HG02763 (cell line): ENCODE data around the gene FCHSD2.
"Not testable (repeated sequence)": the region's sequence is repeated elsewhere in the genome, so short reads cannot be mapped to it uniquely, and the experiment has no call there.

Source experiments
- ATAC-seq: cut with Tn5 transposase; IDR thresholded peaks from one replicate; pipeline ENCODE4 v1.9.1; 2021; ENCODE audit warnings: mild to moderate bottlenecking, moderate library complexity; ENCODE audit not compliant: unreplicated experiment

Gene FCHSD2

DNA sequence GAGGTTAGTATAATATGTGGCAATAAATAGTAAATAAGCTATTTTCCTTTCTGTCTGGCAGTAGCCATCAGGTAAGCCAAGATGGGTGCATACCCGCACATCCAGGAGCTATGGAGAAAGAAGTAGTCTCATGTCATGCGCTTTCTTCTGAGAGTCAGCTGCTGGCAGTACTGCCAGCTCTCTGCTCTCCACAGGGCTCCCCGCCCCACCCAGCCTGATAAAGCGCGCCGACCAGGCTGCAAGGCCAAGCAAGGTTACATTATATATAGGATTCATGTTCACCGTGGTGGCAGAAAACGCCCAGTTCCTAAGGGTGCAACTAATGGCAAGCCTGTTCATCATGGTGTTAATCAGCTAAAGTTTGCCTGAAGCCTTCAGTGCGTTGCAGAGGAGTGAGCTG is 201.7 kb downstream of the FCHSD2 start:
- ATAC-seq: no peak

- no peak for ATAC-seq
Measured at GRCh38 chr11:72939031-72939430, 203.1 kb downstream of the FCHSD2 start.

DNA sequence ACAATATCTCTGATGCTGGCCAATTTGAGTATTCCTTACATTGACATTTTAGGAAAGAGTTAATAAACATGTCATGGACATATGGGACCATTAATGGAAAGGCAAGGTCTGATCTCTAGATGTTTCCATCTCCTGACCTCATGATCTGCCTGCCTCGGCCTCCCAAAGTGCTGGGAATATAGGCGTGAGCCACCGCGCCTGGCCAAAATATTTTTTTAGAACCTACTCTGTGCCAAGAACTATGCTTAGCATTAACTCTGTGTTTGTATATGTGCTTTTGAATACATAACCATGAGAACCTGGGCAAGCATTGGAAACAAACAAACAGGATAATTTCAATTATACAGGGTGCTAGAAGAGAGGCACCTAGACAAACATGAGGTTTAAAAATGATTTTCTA is 204.7 kb downstream of the FCHSD2 start:
- ATAC-seq: no peak

DNA sequence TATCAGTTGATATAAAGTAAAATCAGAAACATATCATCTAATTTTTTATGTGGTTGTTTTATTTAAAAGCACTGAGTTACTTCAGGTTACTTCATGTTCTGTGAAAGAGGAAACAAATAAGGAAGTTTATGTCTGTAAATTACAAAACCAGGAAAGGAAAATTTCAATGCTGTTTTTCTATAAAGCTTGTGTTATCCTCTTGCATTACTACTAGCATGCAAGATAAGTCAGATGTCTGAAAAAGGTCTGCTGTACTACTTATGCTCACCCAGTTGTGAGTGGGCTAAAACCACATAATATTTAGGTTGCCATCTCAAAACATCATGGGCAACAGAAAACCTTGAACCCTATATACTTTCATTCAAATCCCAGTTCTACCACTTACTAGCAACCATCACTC is 206.4 kb downstream of the FCHSD2 start:
- ATAC-seq: no peak

DNA sequence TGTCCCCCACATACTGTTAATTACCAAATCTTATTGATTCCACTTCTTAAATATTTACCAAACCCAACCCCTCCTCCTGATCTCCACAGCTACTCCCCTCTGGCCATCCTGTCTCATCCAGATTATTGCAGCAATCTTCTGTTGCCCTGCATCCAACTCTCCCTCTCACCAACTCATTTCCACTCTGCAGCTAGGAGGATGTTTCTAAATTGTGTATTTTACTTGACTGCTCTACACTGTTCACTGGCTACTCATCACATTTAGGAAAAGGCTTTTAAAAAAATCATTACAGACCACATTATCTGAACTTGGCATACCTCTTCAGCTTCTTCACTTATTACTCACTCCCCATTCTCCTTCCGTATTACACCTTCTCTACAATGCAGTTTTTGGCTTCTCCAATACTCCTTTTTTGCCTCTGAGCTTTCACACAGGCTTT is 210.0 kb downstream of the FCHSD2 start:
- no peak for ATAC-seq

DNA sequence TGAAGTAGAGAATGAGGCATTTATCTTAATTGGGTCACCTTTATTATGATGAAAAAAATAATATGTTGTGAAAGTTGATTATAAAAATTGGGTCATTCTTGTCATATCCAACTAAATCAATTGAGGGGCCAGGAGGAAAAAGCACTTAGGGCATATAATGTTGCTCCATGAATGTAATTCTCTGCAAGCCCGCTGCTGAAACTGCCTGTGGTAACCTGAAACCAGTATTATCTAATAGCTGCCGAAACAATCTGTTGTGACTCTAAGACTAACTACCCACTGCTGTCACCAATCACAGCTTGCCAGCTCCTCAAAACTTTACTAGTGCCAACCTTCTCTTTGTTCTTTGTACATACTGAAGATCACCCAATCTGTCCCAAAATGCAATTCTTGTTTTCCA is 212.1 kb downstream of the FCHSD2 start:
- no peak for ATAC-seq

GRCh38 chr11:72929256-72929655 is 212.9 kb downstream of the FCHSD2 start:
- no peak for ATAC-seq

GRCh38 chr11:72927380-72927779 is 214.7 kb downstream of the FCHSD2 start:
- ATAC-seq: no peak

DNA sequence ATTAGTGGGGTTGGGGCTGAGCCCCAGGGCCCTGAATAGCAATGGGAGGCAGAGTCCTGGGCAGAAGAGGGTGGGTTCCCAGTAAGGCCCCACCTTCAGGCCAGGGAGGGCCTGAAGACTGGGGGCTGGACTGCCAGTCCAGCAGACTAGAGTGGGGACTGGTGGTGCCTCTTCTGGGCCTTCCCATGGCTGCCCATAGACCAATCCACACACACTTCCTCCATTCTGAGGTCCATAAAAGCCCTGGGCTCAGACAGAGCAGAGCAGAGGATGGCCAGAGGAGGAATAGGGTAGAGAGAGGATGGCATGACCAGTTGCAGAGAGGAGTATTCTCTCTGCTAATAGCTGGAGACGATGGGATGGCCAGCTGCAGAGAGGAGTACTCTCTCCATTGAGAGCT is 216.0 kb downstream of the FCHSD2 start:
- ATAC-seq: no peak

DNA sequence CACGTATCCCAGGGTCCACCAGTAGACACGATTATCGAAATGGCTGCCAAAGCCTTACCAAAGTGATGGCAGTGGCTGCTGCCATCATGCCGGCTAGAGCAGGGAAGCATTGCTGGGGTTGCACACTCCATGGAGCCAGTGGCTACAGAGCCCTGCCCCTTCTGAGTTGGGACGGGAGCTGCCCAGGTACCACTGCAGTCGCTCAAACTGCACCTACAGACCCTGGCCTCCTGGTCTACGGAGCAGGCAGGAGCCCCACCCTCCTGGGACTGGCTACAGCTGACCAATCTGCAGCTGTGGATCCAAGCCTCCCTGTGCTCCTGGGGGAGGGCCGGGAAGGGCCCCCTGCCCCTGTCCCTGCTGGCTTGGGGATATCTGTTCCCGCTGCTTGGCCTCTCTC is 216.5 kb downstream of the FCHSD2 start:
- ATAC-seq: no peak

DNA sequence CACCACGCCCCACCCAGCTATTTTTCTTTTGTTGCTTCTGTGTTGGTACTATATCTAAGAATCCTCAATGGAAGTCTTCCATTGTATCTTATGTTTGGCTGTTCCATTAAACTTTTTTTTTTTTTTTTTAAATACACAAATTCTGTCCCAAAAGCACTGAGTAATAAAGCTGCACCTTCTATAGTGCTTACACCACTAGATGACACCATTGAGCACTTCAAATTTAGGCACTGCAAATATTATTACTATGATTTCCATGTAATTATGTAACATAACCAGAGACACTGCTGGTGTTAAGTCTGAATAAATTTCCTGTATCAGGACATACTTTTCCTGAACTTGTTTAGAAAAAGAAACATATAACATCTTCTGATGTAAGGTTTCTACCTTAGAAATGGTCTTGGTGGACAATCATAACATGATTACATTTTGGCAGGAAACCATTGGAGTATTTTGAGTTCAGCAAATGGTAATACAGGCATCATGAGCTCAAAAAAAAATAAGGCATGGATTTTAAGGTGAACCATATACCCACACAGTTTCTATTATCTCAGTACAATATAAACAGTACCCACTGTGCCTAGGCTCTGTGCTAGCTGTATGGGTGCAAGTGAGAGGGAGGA is 217.4 kb downstream of the FCHSD2 start:
- ATAC-seq: no peak

DNA sequence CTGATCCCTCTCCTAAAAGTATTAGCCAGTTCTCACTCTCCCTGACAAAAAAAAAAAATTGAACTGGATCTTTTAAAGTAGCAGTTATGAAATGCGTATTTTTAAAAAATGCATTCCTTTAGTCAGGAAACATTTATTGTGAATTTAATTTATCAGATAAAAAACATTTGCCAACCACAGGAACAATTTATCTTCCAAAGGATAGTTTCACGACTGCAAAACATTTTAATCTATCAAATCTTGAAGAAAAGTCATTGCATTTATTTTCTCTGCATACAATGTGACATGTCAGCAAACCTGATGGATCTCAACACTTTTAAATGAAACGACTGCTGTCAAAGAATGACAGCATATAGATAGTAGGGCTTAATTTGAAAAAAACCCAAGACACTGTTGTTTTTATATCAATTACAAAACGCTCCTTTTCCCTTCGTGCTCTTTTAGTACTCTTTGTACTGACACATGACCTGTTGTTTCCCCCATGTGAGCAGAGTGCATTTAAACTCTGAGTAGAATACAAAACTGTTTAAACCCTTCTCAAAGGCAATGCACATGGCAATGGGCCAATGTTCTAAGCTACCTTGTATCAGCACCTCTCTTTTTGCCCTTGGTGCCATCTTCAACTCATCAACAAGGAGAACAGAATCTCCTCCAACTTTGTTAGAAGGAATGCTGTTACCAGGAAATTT is 220.9 kb downstream of the FCHSD2 start:
- no peak for ATAC-seq

DNA sequence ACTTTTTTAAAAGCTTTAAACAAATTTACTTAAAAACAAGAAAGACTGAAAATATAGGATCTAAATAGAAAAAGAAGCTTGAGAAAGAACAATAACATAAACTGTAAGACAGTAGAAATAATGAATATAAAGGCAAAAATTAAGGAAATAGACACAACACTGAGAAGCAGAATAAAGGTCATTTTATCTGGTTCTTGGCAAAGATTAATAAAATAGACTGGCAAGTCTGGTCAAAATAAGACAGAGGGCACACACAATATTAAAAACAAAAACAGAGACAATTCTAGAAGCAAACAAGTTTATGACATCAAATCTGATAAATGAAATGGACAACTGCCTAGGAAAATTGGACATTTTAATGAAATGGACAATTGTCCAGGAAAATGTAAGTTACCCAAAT is 222.1 kb downstream of the FCHSD2 start:
- ATAC-seq: no peak

DNA sequence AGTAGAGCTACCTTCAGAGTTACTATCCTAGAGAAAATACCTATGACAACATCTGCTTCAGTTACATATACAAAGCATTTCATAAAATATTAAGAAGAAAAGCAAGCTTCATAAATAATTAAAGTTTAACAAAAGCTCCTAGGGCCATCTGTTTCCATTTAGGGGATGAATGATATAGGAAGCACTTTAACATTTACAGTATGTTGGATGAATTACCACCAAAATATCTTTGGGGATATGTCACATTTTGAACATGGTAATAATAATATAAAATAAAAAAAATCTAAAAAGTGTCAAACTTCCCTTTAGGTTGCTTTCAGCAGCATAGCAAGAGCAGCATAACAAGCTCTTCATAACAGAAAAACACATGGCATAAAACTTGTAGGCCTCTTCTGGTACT is 223.3 kb downstream of the FCHSD2 start:
- ATAC-seq: no peak

GRCh38 chr11:72912253-72912652 is 229.9 kb downstream of the FCHSD2 start:
- ATAC-seq: no peak

DNA sequence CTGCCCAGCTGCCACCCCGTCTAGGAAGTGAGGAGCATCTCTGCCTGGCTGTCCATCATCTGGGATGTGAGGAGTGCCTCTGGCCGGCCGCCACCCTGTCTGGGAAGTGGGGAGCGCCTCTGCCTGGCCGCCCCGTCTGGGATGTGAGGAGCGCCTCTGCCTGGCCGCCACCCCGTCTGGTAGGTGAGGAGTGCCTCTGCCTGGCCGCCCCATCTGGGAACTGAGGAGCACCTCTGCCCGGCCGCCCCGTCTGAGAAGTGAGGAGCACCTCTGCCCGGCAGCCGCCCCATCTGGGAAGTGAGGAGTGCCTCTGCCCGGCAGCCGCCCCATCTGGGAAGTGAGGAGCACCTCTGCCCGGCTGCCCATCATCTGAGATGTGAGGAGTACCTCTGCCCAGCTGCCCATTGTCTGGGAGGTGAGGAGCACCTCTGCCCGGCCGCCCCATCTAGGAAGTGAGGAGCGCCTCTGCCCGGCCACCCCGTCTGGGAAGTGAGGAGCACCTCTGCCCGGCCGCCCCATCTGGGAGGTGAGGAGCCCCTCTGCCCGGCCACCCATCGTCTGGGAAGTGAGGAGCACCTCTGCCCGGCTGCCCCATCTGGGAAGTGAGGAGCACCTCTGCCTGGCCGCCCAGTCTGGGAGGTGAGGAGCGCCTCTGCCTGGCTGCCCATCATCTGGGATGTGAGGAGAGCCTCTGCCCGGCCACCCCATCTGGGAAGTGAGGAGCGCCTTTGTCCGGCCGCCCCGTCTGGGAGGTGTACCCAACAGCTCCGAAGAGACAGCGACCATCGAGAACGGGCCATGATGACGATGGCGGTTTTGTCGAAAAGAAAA is 232.3 kb downstream of the FCHSD2 start:
- not testable (repeated sequence) for ATAC-seq

DNA sequence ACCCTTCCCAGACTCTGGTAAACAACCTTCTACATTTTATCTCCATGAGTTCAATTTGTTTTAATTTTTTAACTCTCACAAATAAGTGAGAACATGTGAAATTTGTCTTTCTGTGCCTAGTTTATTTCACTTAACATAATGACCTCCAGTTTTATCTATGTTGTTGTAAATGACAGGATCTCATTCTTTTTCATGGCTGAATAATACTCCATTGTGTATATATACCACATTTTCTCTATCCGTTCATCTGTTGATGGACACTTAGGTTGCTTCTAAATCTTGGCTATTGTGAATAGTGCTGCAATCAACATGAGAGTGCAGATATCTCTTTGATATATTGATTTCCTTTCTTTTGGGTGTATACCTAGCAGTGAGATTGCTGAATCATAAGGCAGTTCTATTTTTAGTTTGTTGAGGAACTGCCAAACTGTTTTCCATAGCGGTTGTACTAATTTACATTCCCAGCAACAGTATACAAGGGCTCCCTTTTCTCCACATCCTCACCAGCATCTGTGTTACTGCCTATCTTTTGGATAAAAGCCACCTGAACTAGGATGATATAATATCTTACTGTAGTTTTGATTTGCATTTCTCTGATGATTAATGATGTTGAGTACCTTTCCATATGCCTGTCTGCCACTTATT is 234.0 kb downstream of the FCHSD2 start:
- ATAC-seq: no peak

GRCh38 chr11:72904016-72904415 is 238.1 kb downstream of the FCHSD2 start:
- no peak for ATAC-seq

DNA sequence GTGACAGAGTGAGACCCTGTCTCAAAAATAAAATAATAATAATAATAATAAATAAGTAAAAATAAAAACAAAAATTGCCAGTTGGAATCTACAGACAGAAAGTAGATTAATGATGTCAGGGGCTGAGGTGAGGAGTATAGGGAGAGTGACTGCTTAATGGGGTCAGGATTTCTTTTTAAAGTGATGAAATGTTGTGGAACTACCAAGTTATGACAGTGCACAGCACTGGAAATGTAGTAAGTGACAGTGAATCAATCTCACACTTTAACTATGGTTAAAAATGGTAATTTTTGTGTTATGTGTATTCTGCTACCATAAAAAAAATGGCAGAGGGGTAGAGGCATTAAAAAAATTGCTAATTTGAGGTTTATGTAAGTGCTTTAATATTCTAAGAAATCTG is 240.7 kb downstream of the FCHSD2 start:
- ATAC-seq: no peak

- ATAC-seq: no peak
Measured at GRCh38 chr11:72900013-72900412, 242.1 kb downstream of the FCHSD2 start.

- ATAC-seq: no peak
Measured at GRCh38 chr11:72899238-72899637, 242.9 kb downstream of the FCHSD2 start.
